ENCODE results near the gene SPRED2. TPM values are rescaled to one million over a fixed set of nuclear protein-coding genes. Genes with fewer than 3 reads are reported as not detected.
A peak's percentile ranks its signal among the peaks of the same experiment; 100 is the strongest.

SPRED2 gene
- total RNA-seq, 1 experiment from 2014 or later: 33.3 TPM

DNA sequence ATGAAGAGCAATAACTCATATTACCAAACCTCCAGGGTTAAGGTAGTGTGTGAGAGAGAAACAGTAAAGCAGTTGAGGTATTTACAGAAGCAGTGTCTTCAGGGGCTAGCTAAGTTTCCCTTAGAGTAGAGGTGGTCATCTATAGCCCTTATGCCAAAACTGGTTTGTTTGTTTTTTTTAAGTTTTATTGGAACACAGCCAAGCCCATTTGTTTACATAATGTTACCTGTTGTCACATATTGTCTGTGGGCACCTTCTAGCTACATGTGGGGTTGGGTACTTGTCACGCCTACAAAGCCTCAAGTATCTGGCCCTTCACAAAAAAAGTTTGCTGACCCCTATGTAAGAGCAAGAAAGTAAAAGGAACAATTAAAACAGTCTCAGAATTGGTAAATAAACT, 165.4 kb downstream of the SPRED2 start:
- H3K27ac Mint-ChIP-seq (ENCODE audit: unreplicated experiment): no peak overlapping the region

DNA sequence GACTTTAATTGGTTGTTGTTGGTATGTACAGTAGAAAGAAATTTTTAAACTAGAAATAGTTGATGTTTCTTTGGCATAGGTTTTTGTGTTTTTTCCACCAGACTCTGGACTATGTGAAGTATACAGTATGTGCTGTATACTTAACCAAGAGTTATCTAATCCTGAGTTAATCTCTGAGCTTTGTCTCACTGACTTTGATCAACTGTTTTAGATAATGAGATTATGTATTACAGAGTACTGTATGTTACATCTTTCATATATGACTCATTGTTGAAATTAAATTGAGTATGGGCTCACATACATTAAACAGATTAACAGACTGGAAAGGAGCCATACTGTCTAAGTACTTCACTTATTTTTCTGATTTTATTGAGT, 166.7 kb downstream of the SPRED2 start:
- Mint-ChIP-seq H3K4me3 (ENCODE audit: low read depth, unreplicated experiment) (no peak overlapping the region), H3K27me3 (ENCODE audit: unreplicated experiment) (no peaks in the 10 kb centered on the region), H3K9me3 (ENCODE audit: low read depth, unreplicated experiment) (no peaks in the 10 kb centered on the region), H3K36me3 (ENCODE audit: insufficient read depth, unreplicated experiment) (peaks cover 52% of the 10 kb centered on the region), H3K27ac (ENCODE audit: unreplicated experiment) (no peak overlapping the region), H3K4me1 (ENCODE audit: low read depth, unreplicated experiment) (no peaks in the 10 kb centered on the region)
- intact Hi-C loops (cut with micrococcal nuclease; ENCODE audit: unreplicated experiment): loop anchor here (1.0 to 5.0 kb wide), 3 partner anchors 172 to 308 kb away; no protein-coding TSS in a partner anchor
- TF ChIP-seq CTCF (IDR thresholded peaks at IDR 0.05; ENCODE audit: unreplicated experiment): no peak
- BruUV-seq (replicated peaks): no TSS peak
- DNase-seq: no peak
- CTCF ChIA-PET: interaction anchor here (0.6 to 1.5 kb wide), 8 partner anchors 55 to 308 kb away, joined by 3 to 7 read pairs (median 4); partner anchors contain the start of gene SPRED2

More for the DNA sequence above, 165.4 kb downstream of the SPRED2 start:
- H3K36me3 Mint-ChIP-seq (ENCODE audit: insufficient read depth, unreplicated experiment): peaks cover 43% of the 10 kb centered on the region
- H3K27me3 Mint-ChIP-seq (ENCODE audit: unreplicated experiment): no peaks in the 10 kb centered on the region
- intact Hi-C loops (cut with micrococcal nuclease; ENCODE audit: unreplicated experiment): loop anchor here (5.0 kb wide), 1 partner anchor 170 kb away; no protein-coding TSS in a partner anchor
- no peaks in the 10 kb centered on the region for H3K4me1 Mint-ChIP-seq (ENCODE audit: low read depth, unreplicated experiment)
- TF ChIP-seq CTCF (IDR thresholded peaks at IDR 0.05; ENCODE audit: unreplicated experiment): no peak
- no peaks in the 10 kb centered on the region for H3K9me3 Mint-ChIP-seq (ENCODE audit: low read depth, unreplicated experiment)
- H3K4me3 Mint-ChIP-seq (ENCODE audit: low read depth, unreplicated experiment): no peak overlapping the region
- no peak for DNase-seq
- CTCF ChIA-PET: interaction anchor here (0.6 kb wide), 1 partner anchor 172 kb away, joined by 6 read pairs; no protein-coding TSS in a partner anchor
- no TSS peak for BruUV-seq (replicated peaks)

DNA sequence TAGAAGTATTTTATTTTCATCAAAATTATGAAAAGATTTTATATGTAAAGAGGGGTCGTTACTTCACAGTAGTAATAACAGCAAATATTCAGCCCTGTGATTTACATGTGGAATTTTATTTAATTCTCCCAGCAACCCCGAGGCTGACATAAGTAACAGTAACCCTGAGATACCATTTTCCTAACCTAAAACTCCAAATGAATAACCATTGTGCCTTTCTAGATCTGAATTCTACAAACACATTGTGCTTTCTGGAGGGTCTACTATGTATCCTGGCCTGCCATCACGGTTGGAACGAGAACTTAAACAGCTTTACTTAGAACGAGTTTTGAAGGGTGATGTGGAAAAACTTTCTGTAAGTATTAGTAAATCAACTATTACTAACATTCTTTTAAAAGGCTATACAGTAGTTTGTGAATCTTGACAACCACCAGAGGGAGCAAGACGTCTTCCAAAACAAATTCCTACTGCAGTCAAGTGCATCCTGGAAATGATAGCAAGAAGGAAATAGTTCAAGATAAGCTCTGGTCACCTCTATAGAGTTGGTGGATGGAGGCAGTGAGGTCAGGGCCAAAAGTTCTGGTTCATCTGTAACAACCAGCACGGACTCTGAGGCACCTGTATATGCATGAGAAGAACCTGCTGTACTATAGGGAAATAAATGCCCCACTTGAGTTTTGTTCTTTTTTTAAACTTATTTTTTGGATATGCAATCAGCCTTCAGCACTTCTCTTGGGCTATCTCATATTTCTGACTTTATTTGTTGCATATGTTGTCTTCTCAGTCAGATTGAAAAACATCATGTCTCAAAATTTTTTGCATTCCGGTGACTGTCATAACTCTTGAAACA, 167.4 kb downstream of the SPRED2 start:
- Mint-ChIP-seq H3K4me3 (ENCODE audit: low read depth, unreplicated experiment) (no peak overlapping the region), H3K4me1 (ENCODE audit: low read depth, unreplicated experiment) (no peaks in the 10 kb centered on the region), H3K27me3 (ENCODE audit: unreplicated experiment) (no peaks in the 10 kb centered on the region), H3K27ac (ENCODE audit: unreplicated experiment) (no peak overlapping the region), H3K9me3 (ENCODE audit: low read depth, unreplicated experiment) (no peaks in the 10 kb centered on the region), H3K36me3 (ENCODE audit: insufficient read depth, unreplicated experiment) (peaks cover 54% of the 10 kb centered on the region)
- CTCF ChIA-PET: interaction anchor here (0.6 to 1.5 kb wide), 8 partner anchors 55 to 309 kb away, joined by 3 to 7 read pairs (median 4); partner anchors contain the start of gene SPRED2
- DNase-seq: peak; percentile 43
- intact Hi-C loops (cut with micrococcal nuclease; ENCODE audit: unreplicated experiment): loop anchor here (1.0 to 5.0 kb wide), 3 partner anchors 172 to 308 kb away; no protein-coding TSS in a partner anchor
- peak; percentile 55 for TF ChIP-seq CTCF (IDR thresholded peaks at IDR 0.05; ENCODE audit: unreplicated experiment)
- BruUV-seq (replicated peaks): no TSS peak

GRCh38 chr2:65263986-65264385, 168.4 kb downstream of the SPRED2 start:
- CTCF ChIA-PET: interaction anchor here (0.9 kb wide), 1 partner anchor 289 kb away, joined by 7 read pairs; no protein-coding TSS in a partner anchor
- intact Hi-C loops (cut with micrococcal nuclease; ENCODE audit: unreplicated experiment): no loop called here
- no peak for TF ChIP-seq CTCF (IDR thresholded peaks at IDR 0.05; ENCODE audit: unreplicated experiment)
- DNase-seq: no peak
- H3K36me3 Mint-ChIP-seq (ENCODE audit: insufficient read depth, unreplicated experiment): peaks cover 49% of the 10 kb centered on the region
- no peak overlapping the region for H3K27ac Mint-ChIP-seq (ENCODE audit: unreplicated experiment)
- no TSS peak for BruUV-seq (replicated peaks)
- H3K9me3 Mint-ChIP-seq (ENCODE audit: low read depth, unreplicated experiment): no peaks in the 10 kb centered on the region
- H3K4me1 Mint-ChIP-seq (ENCODE audit: low read depth, unreplicated experiment): no peaks in the 10 kb centered on the region
- H3K27me3 Mint-ChIP-seq (ENCODE audit: unreplicated experiment): no peaks in the 10 kb centered on the region
- H3K4me3 Mint-ChIP-seq (ENCODE audit: low read depth, unreplicated experiment): no peak overlapping the region
